IPS-11a (cell line): Measurements from ENCODE around the gene MAPK8IP3.

Source experiments
- H3K4me3 ChIP-seq: one replicate; pipeline ENCODE4 v1.5.1; 2013; ENCODE audit warnings: low read depth, low read length, control low read depth

Gene MAPK8IP3

DNA sequence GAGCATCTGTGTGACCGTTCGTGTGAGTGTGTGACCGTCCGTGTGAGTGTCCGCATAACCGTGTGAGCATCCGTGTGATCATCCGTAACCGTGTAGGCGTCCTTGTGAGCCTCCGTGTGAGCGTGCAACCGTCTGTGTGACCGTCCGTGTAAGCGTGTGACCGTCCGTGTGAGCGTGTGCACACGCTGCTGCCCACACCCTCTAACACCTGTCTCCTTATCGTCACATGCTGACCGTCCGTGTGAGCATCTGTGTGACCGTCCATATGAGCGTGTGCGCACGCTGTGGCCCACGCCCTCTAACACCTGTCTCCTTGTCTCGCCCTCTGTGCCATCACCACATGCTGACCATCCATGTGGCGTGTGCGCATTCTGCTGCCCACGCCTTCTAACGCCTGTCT lies 34.2 kb downstream of the MAPK8IP3 start:
- no peak overlapping the region for H3K4me3 ChIP-seq

DNA sequence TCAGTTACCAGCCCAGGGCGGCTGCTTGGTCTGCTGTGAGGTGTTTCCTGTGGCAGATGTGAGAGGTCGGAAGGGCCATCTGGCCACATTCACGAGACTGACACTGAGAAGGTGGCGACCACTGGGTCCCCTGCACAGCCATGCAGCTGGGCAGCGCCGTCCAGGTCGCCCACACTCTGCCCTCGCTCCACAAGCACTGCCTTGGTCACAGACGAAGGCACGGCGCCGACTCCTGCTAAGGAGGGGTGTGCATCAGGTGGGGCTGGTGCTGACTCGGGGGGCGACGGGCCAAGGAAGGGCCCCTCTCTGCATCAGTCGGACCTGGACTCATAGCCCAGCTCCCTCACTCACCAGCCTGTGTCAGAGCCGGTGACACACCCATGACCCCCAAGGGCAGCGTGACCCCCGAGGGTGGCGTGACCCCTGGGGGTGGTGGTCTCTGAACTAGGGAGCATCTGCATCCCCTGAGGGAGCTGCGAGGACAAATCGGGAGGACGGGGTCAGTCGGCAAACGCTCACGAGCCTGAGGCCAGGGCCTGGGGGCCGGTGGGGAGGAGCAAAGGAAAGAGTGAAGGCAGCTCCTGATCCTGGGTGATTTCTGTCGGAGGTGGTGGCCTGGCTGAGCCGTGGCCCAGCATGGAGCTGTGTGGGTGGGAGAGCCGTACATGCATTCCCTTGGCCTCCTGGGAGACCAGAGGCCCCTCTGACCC lies 34.9 kb downstream of the MAPK8IP3 start:
- no peak overlapping the region for H3K4me3 ChIP-seq

GRCh38 chr16:1741553-1742165 lies 35.7 kb downstream of the MAPK8IP3 start:
- no peak overlapping the region for H3K4me3 ChIP-seq

DNA sequence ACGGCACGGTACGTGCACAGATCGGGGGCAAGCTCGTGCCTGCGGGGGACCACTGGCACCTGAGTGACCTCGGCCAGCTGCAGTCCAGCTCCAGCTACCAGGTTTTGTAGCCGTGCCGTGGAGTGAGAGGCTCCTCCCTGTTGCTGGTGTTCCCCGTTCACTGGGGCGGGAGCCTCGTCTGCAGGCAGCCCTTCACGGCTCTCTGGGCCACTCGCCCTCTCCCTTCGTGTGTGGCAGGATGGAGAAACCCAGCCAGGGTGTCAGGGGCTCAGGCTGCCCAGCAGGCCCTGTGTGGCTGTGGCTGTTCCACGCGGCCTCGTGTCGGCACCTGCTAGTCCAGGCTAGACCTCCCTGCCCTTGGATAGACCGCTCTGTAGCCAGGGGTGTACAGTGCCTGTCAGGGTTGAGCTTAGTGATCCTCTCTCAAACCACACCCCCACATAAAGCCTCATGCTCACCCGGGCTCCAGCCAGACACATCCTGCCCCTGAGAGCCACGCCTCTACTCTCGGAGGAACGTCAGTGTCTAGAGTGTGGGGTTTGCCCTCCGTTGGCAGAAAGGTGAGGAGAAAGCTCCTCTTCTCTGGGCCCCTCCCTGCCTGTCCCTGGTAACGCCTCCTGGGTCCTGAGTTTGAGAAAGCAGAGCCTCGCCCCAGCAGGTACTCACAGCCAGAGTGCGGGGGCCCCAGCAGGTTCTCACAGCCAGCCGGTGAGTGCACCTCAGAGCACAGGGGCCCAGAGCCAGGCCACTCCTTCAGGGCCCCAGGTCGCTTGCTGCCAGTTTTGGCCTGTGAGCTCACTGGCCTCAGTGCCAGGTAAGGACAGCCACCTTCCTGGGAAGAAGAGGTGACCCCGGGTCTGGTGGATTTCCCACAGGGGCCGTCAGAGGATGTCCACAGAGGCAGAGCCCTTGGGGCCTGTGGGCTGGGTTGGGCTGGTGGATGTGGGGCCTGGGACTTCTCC lies 37.7 kb downstream of the MAPK8IP3 start:
- H3K4me3 ChIP-seq: no peak overlapping the region

DNA sequence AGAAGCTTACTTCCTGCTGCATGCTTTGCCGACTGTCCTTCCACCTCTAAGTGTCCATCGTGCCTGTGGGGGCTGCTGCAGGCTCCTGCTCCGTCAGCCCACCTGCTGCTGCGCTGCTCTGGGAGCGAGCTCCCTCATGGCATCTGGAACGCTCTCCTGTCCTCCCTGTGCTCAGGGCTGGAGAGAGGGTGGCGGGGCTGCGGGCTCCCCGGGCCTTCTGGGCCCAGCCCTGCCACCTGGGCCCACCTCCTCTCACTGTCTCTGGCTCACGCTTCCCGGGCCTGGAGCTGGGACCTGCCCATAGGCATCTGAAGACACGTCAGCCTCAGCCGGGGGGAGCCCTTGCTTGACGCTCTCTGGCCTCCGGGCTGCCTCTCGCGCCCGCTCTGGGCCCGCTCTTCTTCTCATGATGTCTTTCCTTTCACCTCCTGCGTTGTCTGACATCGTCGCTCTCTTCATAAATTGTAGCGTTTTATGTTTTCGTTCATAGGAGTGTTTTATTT lies 38.4 kb downstream of the MAPK8IP3 start:
- no peak overlapping the region for H3K4me3 ChIP-seq

GRCh38 chr16:1745181-1745899 lies 39.3 kb downstream of the MAPK8IP3 start:
- H3K4me3 ChIP-seq: no peak overlapping the region

DNA sequence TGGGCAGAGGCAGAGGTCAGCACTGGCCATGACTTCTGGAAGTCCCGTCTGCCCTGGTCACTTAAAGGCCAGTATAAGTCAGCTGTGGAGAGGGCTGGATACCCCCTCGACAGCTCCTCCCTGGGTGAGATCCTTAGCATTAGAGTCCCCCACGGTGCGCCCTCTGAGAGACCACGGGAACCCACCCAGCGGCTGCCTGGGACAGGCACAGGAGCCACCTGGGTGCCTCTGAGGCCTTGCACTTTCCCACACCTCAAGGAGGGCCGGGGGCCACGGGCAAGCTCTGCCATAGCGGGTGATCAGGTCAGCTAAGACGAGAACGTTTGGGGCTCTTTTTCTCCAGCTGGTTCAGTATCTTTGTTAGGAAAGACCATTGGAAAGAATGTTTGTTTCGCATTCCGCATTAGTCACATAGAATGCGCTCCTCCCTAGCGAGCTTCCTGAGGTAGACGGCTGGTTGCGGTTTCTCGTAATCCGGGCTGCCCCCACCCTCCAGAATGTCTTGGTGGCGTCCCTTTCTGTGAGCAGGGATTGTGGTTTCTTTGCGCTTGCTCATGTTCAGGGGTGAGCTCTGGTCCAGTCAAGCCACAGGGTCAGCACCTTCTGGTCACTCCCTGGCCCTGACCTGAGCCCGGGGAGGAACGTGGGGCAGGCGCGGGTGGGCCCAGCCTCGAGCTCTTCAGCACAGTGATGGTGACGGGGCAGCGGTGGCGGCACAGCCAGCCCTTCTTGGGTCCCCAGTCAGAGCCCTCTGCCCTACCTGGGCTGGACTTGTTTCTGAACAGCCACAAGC lies 40.1 kb downstream of the MAPK8IP3 start:
- no peak overlapping the region for H3K4me3 ChIP-seq

DNA sequence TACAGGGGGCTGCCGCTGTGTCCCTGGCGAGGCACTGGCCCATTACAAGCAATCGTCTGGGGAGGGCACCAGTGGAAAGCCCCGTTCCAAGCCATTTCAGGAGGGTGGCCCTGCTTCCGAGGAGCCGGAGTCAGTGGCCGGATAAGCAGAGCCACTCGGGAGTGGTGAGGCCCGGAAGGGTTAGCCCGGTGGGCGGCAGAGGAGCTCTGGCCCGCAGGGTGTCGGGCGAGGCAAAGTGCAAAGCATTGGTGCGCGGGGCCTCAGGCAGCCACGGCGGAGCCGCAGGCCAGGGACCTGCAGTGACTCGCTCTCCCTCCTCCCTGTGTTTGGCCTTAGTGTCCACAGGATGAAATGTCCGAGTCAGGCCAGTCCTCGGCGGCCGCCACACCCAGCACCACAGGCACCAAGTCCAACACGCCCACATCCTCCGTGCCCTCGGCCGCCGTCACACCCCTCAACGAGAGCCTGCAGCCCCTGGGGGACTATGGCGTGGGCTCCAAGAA lies 40.7 kb downstream of the MAPK8IP3 start:
- H3K4me3 ChIP-seq: no peak overlapping the region

DNA sequence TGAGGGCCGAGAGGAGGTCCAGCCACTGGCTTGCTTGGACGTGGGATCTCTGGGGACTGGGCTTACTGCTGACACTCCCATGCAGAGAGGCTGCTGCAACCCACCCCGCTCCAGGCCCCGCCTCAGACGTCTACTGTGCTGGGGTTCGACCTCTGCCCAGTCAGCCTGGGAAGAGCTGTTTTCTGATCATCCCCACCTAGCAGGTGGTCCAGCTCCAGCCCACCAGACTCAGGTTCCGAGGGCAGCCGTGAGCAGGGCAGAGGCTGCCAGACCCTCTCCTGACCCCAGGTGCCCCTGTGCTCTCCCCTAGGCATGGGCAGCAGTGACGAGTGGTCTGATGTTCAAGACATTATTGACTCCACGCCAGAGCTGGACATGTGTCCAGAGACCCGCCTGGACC lies 41.9 kb downstream of the MAPK8IP3 start:
- no peak overlapping the region for H3K4me3 ChIP-seq

DNA sequence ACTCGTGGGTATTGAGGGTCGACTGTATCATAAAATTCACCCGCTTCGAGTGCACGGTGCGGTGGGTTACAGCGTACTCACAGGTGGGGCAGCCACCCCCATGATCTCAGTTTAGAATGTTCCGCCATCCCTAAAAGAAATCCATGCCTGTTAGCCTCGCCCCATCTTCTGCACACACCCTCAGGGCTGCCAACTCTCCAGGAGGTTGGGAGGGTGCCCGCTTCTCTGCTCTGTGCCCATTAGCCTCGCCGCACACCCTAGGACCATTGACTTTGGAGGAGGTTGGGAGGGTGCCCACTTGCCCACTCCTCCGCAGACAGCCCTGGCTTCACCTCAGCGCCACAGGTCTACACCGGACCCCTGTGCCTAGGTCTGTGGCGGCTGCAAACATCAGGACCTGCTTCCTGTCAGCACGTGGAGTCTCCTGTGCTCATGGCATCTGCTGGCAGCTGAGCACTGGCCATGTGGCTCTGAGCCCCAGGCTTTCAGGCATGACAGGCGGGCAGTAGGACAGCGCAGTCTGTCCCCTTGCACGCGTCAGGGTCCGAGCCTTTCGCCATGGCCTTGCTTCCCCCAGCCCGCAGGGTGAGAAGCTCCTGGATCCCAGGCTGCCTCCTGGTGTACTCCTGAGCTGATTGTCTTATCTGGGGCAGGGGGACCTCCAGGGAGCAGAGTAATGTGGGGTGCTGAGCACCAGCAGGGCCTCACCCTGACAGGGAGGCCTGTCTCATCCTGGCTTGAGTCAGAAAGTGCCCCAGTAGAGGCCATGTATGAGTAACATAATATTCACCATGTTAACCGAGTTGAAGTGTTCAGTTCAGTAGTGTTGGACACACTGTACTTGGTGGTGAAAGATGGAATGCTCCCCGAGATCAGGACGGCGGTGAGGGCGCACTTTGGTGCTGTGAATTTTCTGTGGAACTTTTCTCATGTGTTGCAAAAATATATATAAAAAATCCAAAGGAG lies 43.4 kb downstream of the MAPK8IP3 start:
- H3K4me3 ChIP-seq: no peak overlapping the region

DNA sequence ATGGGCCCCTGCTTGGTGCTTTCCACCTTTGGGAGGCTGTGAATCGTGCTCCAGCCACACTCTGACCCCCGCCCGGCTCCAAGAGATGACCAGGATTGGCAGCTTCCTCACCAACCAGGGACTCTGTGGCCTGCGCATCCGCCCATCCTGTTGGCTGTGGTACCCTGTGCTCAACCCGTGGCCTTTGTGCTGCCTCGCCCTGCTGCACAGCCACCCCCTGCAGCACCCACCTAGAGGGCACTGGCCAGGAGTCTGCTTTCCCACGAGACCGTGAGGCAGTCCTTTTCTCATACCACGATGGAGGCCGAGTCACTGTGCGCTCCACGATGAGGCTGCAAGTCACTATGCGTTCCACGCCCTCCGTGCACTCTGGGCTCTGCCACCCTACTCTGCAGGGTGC lies 46.0 kb downstream of the MAPK8IP3 start:
- H3K4me3 ChIP-seq: no peak overlapping the region

GRCh38 chr16:1752853-1753252 lies 46.9 kb downstream of the MAPK8IP3 start:
- no peak overlapping the region for H3K4me3 ChIP-seq

DNA sequence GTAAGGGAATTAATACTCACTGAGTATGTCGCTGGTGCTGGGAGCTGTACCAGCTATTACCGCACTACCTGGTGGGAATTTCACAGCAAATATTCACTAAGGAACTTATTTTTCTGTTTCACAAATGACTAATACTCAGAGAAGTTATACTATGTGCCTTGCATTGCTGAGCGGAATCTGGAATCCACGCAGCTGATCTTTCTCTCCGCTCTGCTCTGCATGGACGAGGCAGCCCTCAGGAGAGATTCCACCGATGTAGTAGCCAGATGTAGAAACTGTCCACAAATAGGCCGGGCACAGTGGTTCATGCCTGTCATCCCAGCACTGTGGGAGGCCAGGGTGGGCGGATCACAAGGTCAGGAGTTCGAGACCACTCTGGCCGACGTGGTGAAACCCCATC lies 48.2 kb downstream of the MAPK8IP3 start:
- no peak overlapping the region for H3K4me3 ChIP-seq

DNA sequence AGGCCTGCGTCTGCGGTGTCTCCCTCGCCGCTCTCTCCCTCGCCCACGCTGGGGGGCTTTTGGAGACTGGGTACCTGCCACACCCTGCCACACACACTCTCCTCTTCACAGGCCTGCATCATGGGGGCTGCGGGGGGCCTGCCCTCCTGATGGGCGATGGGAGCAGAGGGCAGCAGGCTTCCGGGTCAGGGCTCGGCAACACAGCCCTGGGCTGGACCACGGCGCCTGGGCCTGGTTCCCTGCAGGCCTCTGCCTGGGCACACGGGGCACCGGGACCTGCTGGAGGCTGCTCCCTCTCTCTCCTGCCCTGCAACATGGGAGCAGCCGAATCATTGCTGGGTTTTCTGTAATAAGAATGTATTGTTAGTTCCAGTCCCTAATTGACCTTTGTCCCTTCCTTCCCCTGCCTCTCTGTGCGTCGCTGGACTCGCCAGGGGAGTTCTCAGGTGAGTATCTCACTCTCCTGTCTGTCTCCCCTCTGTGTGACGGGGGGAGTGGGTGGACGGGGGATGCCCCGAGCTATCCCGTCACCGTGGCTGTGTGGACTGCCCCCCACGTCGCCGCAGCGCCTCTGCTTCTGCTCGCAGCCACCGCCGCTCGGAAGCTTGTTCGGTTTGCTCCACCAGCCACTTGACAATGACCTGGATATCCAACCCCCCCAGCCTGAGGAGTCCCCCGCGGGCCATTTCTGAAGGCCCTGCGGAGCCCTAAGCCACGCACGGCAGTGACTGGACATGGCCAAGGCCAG lies 51.9 kb downstream of the MAPK8IP3 start:
- no peak overlapping the region for H3K4me3 ChIP-seq

DNA sequence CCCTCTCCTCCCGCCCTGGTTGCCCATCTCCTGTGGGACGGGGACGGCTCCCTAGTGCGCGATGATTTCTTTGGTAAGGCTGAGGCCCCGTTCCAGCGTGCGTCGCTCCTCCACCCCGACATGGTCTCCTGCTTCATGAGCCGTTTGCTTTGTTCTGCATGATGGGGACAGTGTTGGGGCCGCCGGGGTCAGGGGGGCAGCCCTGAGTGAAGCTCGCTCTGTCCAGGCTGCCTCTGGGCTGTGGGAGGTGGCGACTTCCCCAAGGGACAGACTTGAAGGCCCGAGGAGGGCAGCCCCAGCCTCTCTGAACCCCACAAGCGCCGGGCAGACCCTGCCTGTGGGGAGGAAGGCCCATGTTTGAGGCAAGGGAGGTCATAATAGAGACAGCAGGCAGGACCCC lies 52.9 kb downstream of the MAPK8IP3 start:
- no peak overlapping the region for H3K4me3 ChIP-seq

DNA sequence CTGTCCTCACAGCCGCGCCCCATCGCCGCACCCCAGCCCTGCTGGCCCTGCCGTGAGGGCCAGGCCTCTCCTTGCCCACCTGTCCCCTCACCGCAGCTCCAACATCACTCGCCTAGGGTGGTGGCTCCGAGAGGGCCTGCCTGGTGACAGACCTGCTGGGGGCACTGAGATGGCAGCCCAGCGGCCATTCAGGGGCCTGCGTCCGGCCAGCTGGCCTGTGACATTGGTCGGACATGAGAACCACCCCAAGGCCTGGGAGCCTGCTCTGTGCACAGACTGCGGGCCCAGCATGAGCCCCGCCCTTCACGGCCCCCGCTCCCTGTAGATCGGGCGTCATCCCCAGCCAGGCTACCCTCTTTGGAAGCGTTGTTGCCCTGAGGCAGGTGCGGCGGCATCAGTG lies 53.5 kb downstream of the MAPK8IP3 start:
- no peak overlapping the region for H3K4me3 ChIP-seq

GRCh38 chr16:1760911-1761310 lies 54.9 kb downstream of the MAPK8IP3 start:
- no peak overlapping the region for H3K4me3 ChIP-seq

DNA sequence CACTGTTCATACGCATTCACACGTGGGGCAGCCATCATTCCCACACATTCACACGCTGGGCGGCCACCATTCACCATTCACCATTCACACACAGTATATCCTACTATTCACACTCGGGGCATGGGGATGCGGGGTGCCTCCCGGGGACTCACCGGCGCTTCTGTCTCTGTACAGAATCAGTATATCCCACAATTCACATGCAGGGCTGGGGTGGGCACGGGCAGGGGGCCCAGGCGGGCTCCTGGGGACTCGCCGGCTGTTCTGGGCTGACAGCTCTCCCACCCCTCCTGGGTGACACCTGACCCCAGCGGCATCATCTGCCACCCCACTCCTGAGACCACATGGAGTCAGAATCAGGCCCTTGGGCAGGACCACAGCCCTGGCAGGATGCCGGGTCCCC lies 55.8 kb downstream of the MAPK8IP3 start:
- H3K4me3 ChIP-seq: no peak overlapping the region
